ENCODE results near the gene BDH2.

Gene BDH2

GRCh38 chr4:103104886-103105285 lies 5.3 kb upstream of the BDH2 start:
- ChIA-PET POLR2A (no interaction called here), CTCF (no interaction called here)
- DNase-seq (ENCODE audit: extremely low spot score), result no peak
- TF ChIP-seq TARDBP (IDR thresholded peaks at IDR 0.05), result no peak
- TF ChIP-seq PKNOX1 (IDR thresholded peaks at IDR 0.05), result no peak
- no peak for TF ChIP-seq ELF4 (IDR thresholded peaks at IDR 0.05)
- no peak for TF ChIP-seq FOXA1 (IDR thresholded peaks at IDR 0.05)
- TF ChIP-seq L3MBTL2 (conservative IDR thresholded peaks at IDR 0.05), result no peak
- no peak for TF ChIP-seq ARNT (IDR thresholded peaks at IDR 0.05)
- no peak for TF ChIP-seq SP1 (IDR thresholded peaks at IDR 0.05)
- no peak for TF ChIP-seq BHLHE40 (IDR thresholded peaks at IDR 0.05; ENCODE audit: borderline replicate concordance)

GRCh38 chr4:103100691-103101090 lies 1.1 kb upstream of the BDH2 start:
- no peak for TF ChIP-seq LEF1 (IDR thresholded peaks at IDR 0.05; ENCODE audit: borderline replicate concordance)
- TF ChIP-seq ELF4 (IDR thresholded peaks at IDR 0.05), result no peak
- TF ChIP-seq NFRKB (IDR thresholded peaks at IDR 0.05), result no peak
- TF ChIP-seq HDGF (IDR thresholded peaks at IDR 0.05; ENCODE audit: borderline replicate concordance), result no peak
- TF ChIP-seq SUZ12 (IDR thresholded peaks at IDR 0.05), result no peak
- TF ChIP-seq PKNOX1 (IDR thresholded peaks at IDR 0.05), result no peak
- no peak for TF ChIP-seq SP1 (IDR thresholded peaks at IDR 0.05)
- TF ChIP-seq FOXA1 (IDR thresholded peaks at IDR 0.05), result no peak
- TF ChIP-seq ZNF384 (IDR thresholded peaks at IDR 0.05), result no peak
- ChIA-PET POLR2A (no interaction called here), CTCF (interaction anchor here (0.9 to 2.3 kb wide), 2 partner anchors 16 to 480 kb away, joined by 3 to 9 read pairs; no protein-coding TSS in a partner anchor)
- DNase-seq (ENCODE audit: extremely low spot score), result no peak

GRCh38 chr4:103098756-103099440 lies 736 bp downstream of the BDH2 start:
- ChIA-PET CTCF (interaction anchor here (0.6 to 2.3 kb wide), 4 partner anchors 43 to 495 kb away, joined by 3 to 9 read pairs (median 3); no protein-coding TSS in a partner anchor), POLR2A (no interaction called here)
- DNase-seq (ENCODE audit: extremely low spot score), result no peak
- TF ChIP-seq CTBP1 (IDR thresholded peaks at IDR 0.05; ENCODE audit: borderline replicate concordance) (no peak), ZNF384 (IDR thresholded peaks at IDR 0.05) (no peak), FOXM1 (IDR thresholded peaks at IDR 0.05; ENCODE audit: borderline replicate concordance) (no peak), SP1 (IDR thresholded peaks at IDR 0.05) (no peak), LEF1 (IDR thresholded peaks at IDR 0.05; ENCODE audit: borderline replicate concordance) (no peak), ARNT (IDR thresholded peaks at IDR 0.05) (no peak), TARDBP (IDR thresholded peaks at IDR 0.05) (no peak), BHLHE40 (IDR thresholded peaks at IDR 0.05; ENCODE audit: borderline replicate concordance) (no peak), FOXA1 (IDR thresholded peaks at IDR 0.05) (no peak), L3MBTL2 (conservative IDR thresholded peaks at IDR 0.05) (no peak), SUZ12 (IDR thresholded peaks at IDR 0.05) (no peak), FOXK2 (IDR thresholded peaks at IDR 0.05) (no peak)

- no peak for TF ChIP-seq L3MBTL2 (conservative IDR thresholded peaks at IDR 0.05)
- TF ChIP-seq BHLHE40 (IDR thresholded peaks at IDR 0.05; ENCODE audit: borderline replicate concordance), result no peak
- TF ChIP-seq SP1 (IDR thresholded peaks at IDR 0.05), result no peak
- TF ChIP-seq TARDBP (IDR thresholded peaks at IDR 0.05), result no peak
- no peak for TF ChIP-seq ARNT (IDR thresholded peaks at IDR 0.05)
- no peak for TF ChIP-seq HDGF (IDR thresholded peaks at IDR 0.05; ENCODE audit: borderline replicate concordance)
- no peak for TF ChIP-seq FOXM1 (IDR thresholded peaks at IDR 0.05; ENCODE audit: borderline replicate concordance)
- TF ChIP-seq FOXK2 (IDR thresholded peaks at IDR 0.05), result no peak
- no peak for TF ChIP-seq NFRKB (IDR thresholded peaks at IDR 0.05)
- no peak for TF ChIP-seq SUZ12 (IDR thresholded peaks at IDR 0.05)
- no peak for TF ChIP-seq PKNOX1 (IDR thresholded peaks at IDR 0.05)
- no peak for TF ChIP-seq LEF1 (IDR thresholded peaks at IDR 0.05; ENCODE audit: borderline replicate concordance)
- TF ChIP-seq ZNF384 (IDR thresholded peaks at IDR 0.05), result no peak
- TF ChIP-seq CTBP1 (IDR thresholded peaks at IDR 0.05; ENCODE audit: borderline replicate concordance), result no peak
- no peak for TF ChIP-seq FOXA1 (IDR thresholded peaks at IDR 0.05)
- POLR2A ChIA-PET, result no interaction called here
- no peak for DNase-seq (ENCODE audit: extremely low spot score)
- CTCF ChIA-PET, result interaction anchor here (0.9 kb wide), 1 partner anchor 477 kb away, joined by 3 read pairs; no protein-coding TSS in a partner anchor
Observed at GRCh38 chr4:103098341-103098740, 1.3 kb downstream of the BDH2 start.

GRCh38 chr4:103097112-103097511 lies 2.5 kb downstream of the BDH2 start:
- no peak for DNase-seq (ENCODE audit: extremely low spot score)
- ChIA-PET POLR2A (no interaction called here), CTCF (interaction anchor here (0.7 kb wide), 1 partner anchor 22 kb away, joined by 7 read pairs; no protein-coding TSS in a partner anchor)
- TF ChIP-seq NFRKB (IDR thresholded peaks at IDR 0.05), result no peak
- no peak for TF ChIP-seq ZNF384 (IDR thresholded peaks at IDR 0.05)

GRCh38 chr4:103095080-103095479 lies 4.6 kb downstream of the BDH2 start:
- no peak for DNase-seq (ENCODE audit: extremely low spot score)
- TF ChIP-seq CTBP1 (IDR thresholded peaks at IDR 0.05; ENCODE audit: borderline replicate concordance), result no peak
- TF ChIP-seq FOXA1 (IDR thresholded peaks at IDR 0.05), result no peak
- no peak for TF ChIP-seq TARDBP (IDR thresholded peaks at IDR 0.05)
- no peak for TF ChIP-seq FOXM1 (IDR thresholded peaks at IDR 0.05; ENCODE audit: borderline replicate concordance)
- no peak for TF ChIP-seq HDGF (IDR thresholded peaks at IDR 0.05; ENCODE audit: borderline replicate concordance)
- no peak for TF ChIP-seq LEF1 (IDR thresholded peaks at IDR 0.05; ENCODE audit: borderline replicate concordance)
- no peak for TF ChIP-seq ZNF384 (IDR thresholded peaks at IDR 0.05)
- TF ChIP-seq ELF4 (IDR thresholded peaks at IDR 0.05), result no peak
- TF ChIP-seq FOXK2 (IDR thresholded peaks at IDR 0.05), result no peak
- TF ChIP-seq ARNT (IDR thresholded peaks at IDR 0.05), result no peak
- no peak for TF ChIP-seq NFRKB (IDR thresholded peaks at IDR 0.05)
- no peak for TF ChIP-seq SUZ12 (IDR thresholded peaks at IDR 0.05)
- no peak for TF ChIP-seq PKNOX1 (IDR thresholded peaks at IDR 0.05)
- no peak for TF ChIP-seq SP1 (IDR thresholded peaks at IDR 0.05)
- TF ChIP-seq L3MBTL2 (conservative IDR thresholded peaks at IDR 0.05), result no peak
- TF ChIP-seq BHLHE40 (IDR thresholded peaks at IDR 0.05; ENCODE audit: borderline replicate concordance), result no peak
- ChIA-PET CTCF (interaction anchor here (0.7 to 1.5 kb wide), 3 partner anchors 474 to 664 kb away, joined by 3 to 6 read pairs (median 4); no protein-coding TSS in a partner anchor), POLR2A (no interaction called here)

Measured in HEK293T (cell line).